NCI-H446 treated with DMSO at 0.1 percent for 48 hours (cell line): ENCODE data around the gene GPATCH8.

Source experiments
- DNase-seq: peaks from one replicate; lab custom pipeline; 2025; lab: John Stamatoyannopoulos, UW

The GPATCH8 gene

GRCh38 chr17:44354582-44355561, 148.3 kb downstream of the GPATCH8 start:
- no peak for DNase-seq

DNA sequence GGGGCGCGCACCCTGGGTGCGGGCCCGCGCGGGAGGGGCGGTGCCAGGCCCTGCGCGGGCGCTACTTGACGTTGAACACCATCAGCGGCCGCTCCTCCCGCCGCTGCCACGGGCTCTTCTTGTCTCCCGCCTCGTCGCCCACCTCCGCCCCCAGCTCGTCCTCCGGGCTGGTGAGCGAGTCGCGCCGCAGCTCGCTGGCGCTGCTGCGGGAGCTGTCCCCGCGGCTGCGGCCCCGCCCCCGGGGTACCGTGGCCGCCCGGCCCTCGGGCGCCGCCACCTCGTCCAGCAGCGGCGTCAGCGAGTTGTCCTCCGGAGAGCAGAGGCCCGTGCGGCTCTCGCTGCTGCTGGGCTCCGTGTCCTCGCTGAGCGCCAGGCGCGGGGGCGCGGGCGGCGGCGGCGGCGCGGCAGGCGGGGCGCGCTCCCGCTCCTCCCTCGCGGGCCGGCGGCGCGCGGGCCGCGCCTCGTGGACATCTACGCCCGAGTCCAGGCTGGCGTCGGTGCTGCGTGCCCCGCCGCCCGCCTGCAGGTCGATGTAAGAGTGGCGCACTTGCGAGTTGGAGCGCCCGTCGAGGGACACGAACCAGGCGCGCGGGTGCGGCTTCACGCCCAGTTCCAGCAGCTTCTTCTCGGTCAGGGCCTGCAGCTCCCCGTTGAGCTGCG, 149.4 kb downstream of the GPATCH8 start:
- DNase-seq: no peak

- DNase-seq: no peak
These were observed 150.2 kb downstream of the GPATCH8 start for GRCh38 chr17:44352828-44353671.

DNA sequence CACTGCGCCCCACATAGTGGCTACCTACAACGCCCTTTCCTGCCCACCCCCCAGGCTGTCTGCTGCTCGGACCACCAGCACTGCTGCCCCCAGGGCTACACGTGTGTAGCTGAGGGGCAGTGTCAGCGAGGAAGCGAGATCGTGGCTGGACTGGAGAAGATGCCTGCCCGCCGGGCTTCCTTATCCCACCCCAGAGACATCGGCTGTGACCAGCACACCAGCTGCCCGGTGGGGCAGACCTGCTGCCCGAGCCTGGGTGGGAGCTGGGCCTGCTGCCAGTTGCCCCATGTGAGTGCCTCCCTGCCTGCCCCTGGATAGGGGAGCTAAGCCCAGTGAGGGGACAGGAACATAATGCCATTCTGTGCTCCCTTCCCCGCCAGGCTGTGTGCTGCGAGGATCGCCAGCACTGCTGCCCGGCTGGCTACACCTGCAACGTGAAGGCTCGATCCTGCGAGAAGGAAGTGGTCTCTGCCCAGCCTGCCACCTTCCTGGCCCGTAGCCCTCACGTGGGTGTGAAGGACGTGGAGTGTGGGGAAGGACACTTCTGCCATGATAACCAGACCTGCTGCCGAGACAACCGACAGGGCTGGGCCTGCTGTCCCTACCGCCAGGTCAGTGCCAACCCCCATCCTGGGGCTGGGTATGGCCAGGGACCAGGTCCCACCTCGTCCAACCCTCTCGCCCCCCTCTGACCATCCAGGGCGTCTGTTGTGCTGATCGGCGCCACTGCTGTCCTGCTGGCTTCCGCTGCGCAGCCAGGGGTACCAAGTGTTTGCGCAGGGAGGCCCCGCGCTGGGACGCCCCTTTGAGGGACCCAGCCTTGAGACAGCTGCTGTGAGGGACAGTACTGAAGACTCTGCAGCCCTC, 151.0 kb downstream of the GPATCH8 start:
- no peak for DNase-seq

GRCh38 chr17:44351464-44351863, 151.7 kb downstream of the GPATCH8 start:
- no peak for DNase-seq

DNA sequence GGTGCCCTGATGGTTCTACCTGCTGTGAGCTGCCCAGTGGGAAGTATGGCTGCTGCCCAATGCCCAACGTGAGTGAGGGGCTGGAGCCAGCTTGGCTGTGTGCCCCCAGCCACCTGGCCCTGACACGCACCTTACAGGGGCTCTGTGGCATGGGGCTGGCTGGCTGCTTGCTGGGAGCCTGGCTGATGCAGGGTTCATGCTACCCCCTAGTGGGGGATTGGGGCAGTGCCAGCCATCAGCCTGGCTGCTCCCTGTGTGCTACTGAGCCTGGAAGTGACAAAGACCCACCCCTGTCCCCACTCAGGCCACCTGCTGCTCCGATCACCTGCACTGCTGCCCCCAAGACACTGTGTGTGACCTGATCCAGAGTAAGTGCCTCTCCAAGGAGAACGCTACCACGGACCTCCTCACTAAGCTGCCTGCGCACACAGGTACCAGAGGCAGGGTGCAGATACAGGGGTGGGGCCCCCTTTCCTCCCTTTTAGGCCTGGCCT, 152.4 kb downstream of the GPATCH8 start:
- no peak for DNase-seq

- DNase-seq: no peak
These were observed 153.6 kb downstream of the GPATCH8 start for GRCh38 chr17:44349553-44350070.

GRCh38 chr17:44348988-44349364, 154.2 kb downstream of the GPATCH8 start:
- no peak for DNase-seq

GRCh38 chr17:44348234-44348987, 154.8 kb downstream of the GPATCH8 start:
- no peak for DNase-seq
